Measurements from ENCODE around the gene SLC2A13.
"Not testable (repeated sequence)": the region's sequence is repeated elsewhere in the genome, so short reads cannot be mapped to it uniquely, and the experiment has no call there.

SLC2A13 gene

DNA sequence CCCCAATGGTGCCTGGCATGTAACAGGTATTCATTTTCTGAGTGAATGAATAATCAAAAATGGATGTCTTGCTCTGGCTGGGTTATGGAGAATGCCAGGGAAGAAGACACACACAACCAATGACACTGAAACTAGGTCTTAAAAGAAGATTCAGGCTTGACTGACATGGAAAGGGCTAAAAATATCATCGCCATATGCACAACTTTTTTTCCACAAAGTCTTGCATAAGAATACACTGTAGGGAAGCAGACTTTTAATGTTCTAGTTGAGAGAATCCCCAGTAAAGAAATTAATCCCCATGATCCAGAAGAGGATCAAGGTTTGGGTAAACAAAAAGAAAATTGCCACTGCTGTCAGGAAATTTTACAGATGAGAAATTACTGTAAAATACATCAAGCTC is 116.4 kb downstream of the SLC2A13 start:
- no peak for DNase-seq

GRCh38 chr12:39988574-39988973 is 117.3 kb downstream of the SLC2A13 start:
- no peak for DNase-seq

DNA sequence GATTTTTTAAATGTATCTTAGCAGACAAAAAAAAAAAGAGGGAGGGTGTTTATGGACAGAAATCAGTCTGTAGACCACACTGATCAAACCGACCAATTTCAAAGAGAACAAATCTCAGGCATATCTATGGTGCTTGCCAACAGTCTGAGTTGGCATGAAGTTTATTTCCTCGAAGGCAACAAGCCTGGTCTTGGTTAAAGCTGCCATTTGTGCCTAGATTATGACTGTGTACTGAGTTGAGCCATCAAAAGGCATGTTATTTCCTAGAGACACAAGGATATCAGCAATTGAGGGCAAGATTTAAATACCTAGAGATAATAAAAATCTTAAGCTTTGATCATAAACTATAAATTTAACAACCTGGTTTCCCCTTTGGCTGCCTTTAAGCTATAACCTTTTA is 119.2 kb downstream of the SLC2A13 start:
- no peak for DNase-seq

- DNase-seq, result no peak
Measured at GRCh38 chr12:39984670-39985069, 121.2 kb downstream of the SLC2A13 start.

GRCh38 chr12:39975374-39975918 is 130.4 kb downstream of the SLC2A13 start:
- DNase-seq, result no peak

DNA sequence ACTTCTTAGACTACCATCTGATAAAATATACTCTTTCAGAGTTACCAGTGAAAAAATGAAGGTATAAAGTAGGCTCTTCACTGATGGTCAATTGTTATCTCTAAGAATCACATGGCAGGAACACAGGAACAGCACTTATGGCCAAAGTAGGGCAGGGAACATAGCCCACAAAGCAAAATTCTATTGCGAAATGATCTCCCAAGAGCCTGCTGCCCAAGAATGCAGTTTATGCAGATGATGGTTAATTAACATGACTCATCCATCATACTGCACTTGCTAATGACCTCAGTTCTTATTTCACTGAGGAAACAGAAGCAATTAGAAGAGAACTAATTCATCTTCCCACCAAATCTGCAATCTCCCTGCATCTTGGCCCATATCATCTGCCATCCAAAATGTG is 133.8 kb downstream of the SLC2A13 start:
- no peak for DNase-seq

GRCh38 chr12:39971348-39971747 is 134.5 kb downstream of the SLC2A13 start:
- no peak for DNase-seq

DNA sequence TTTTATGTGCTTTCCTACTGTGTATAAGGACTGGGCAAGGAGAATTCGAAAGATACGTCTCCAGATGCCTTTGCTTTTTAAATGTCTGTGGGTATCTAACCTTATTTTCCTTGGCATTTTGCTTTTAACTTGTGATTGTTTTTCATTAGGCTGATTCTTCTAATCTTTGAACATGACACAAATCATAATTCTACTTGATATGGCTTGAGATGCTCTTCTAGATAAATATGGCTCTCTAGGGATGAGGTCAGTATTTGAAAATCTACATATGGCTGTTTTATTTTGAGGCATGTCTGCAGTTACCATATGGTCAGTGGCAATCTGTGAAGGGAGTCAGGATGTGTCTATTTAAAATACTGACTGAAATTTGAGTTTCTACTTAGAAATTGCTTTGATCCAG is 139.2 kb downstream of the SLC2A13 start:
- no peak for DNase-seq

DNA sequence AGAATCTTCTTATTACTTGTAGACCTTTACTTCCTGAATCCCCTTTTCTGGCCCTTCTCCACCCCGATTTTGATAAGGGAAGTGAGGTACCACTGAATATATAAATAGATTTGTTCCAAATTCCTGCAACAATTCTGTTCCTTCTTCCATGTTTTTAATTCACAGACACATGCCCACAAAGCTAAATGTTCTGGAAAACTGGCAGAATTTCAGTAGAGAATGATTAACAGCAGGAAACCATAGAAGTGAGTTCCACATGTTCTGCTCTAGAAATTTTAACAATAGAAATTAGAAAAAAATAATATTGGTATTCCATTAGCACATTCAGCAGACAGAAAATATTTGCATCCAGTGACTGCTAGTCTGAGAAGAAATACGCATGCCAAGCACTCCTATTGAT is 139.6 kb downstream of the SLC2A13 start:
- DNase-seq, result no peak

- no peak for DNase-seq
Measured at GRCh38 chr12:39959467-39959866, 146.4 kb downstream of the SLC2A13 start.

GRCh38 chr12:39959031-39959430 is 146.8 kb downstream of the SLC2A13 start:
- DNase-seq, result no peak

- DNase-seq, result no peak
Measured at GRCh38 chr12:39958377-39958776, 147.5 kb downstream of the SLC2A13 start.

DNA sequence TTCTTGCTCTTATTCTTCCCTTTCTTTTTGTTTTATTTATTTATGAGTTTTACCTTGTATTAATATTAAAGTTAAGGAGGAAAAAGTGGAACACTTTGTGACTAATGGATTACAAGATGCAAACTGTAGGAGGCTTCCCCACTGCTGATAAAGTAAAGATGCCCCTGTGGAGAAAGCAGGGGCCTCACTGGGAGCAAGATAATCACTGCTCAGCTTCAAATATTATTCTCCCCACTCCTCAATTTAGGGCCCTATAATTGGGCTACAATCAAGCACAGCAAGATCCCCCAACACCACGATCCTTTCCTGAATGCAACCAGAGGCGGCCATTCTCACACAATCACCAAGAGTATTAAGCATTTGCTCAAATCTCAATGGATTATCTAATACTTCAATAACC is 149.2 kb downstream of the SLC2A13 start:
- no peak for DNase-seq

DNA sequence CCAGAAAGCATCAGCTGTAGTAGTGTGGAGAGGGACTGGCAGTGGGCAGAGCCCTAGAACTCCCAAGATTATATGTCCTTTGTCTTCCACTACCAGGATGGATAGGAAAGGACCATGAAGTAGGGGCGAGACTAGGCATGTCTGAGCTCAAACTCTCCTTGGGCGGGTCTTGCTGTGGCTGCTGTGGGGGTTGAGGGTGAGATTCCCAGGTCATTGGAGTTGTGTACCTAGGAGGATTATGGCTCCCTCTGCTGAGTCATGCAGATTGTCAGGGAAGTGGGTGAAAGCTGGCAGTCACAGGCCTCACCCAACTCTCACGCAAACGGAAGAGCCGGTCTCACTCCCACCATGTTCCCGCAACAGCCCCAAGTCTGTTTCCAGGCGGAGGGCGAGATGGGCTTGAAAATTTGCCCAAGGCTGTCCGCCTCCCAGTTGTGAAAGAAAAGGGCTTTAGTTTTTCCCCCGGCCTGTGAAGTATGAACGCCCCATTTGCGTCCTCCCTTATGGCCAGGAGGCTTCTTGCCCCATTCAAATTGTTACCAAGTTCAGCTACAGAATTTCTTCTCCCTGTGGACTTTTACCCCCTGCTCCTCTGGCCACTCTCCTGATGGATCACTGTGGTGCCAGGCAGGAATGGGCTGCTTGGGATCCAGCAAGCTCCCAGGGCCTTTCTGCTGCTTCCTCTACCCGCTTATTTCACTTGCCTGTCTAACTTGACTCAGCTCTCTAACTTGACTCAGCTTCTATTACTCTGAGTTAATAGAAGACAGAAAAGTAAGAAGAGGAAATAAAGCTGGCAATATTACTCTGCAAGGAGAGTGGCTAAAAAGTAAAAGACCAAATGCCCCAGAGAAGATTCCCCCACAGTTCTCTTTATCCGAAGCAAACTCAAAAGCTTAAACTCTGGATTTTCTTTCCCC is 159.3 kb downstream of the SLC2A13 start:
- DNase-seq, result no peak

GRCh38 chr12:39937119-39937518 is 168.8 kb downstream of the SLC2A13 start:
- DNase-seq, result no peak

- DNase-seq, result no peak
Measured at GRCh38 chr12:39935839-39936238, 170.0 kb downstream of the SLC2A13 start.

- no peak for DNase-seq
Measured at GRCh38 chr12:39935275-39935674, 170.6 kb downstream of the SLC2A13 start.

- DNase-seq, result no peak
Measured at GRCh38 chr12:39931857-39932256, 174.0 kb downstream of the SLC2A13 start.

DNA sequence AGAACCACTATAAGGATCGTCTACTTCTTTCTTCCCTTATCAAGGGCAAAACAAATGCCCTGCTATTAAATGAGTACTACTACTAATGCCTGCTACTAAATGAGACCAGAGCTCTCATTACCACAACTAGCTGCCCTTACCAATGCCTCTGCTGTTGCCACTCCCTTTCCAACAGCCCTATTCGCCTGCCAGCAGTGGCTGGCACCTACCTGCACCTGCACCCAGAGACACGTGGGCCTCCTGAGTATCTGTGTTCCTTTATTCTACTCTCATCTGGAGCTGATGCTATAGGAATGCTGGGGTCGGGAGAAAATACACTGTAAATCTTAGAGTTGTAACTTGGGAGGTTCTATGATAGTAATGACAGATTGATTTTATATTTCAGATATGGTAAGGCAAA is 174.7 kb downstream of the SLC2A13 start:
- no peak for DNase-seq

DNA sequence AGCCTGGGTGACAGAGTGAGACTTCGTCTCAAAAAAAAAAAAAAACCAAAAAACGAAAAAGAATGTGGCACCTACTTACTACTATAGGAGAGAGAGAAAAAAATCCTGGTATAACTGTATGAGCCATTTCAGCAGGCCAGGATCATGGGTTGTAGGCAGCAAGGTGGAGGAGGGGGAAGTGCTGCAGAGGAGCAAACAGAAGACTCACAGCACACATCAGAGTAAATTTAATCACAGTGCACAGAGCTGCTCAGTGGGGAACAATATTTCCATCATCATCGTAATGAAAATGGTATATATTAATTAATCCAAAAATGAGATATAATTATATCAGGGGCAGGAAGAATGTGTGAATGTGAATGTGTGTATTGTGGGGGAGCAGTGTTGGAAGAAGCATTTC is 175.8 kb downstream of the SLC2A13 start:
- no peak for DNase-seq

DNA sequence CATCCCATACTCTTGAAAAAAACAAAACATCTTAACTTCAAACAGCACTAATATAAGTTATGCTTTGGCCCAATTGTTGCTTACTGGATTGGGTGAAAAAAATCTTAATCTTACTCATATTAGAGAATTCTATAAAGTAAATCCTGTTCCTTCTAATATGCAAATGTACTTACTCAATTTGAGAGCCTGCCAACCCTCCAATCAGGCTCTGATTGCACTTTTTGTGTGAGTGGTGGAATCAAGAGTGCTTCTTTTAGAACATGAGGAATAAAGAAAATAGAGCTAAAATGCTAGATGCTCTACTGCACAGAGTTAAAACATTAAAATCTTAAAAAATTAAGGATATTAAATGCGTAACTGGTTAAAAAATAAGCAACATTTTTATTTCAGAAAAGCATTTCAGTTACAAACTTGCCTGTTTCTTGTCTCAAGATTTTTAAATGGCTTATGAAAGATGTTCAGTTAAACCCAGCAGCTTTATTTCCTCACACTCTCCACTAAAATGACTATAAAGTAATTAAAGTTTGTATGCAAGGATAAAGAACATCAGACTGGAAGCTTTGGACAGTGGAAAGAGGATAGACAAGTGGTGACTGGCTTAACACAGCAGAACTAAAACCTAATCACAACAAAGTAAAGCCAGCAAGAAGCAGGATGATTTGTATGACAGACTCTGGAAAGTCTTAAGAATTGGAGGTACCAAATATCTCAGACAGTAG is 177.5 kb downstream of the SLC2A13 start:
- DNase-seq, result no peak

DNA sequence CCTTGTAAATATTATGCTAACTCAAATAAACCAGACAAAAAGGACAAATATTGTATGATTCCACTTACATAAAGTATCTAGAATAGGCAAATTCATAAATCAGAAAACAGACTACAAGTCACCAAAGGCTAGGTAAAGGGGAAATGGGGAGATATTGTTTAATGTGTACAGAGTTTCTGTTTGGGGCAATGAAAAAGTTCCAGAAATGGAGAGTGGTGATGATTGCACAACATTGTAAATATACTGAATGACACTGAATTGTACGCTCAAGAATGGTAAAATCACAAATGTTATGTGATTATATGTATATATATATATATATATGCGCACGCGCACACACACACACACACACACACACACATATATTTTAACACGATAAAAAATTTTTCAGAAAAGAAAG is 182.5 kb downstream of the SLC2A13 start:
- DNase-seq, result no peak

DNA sequence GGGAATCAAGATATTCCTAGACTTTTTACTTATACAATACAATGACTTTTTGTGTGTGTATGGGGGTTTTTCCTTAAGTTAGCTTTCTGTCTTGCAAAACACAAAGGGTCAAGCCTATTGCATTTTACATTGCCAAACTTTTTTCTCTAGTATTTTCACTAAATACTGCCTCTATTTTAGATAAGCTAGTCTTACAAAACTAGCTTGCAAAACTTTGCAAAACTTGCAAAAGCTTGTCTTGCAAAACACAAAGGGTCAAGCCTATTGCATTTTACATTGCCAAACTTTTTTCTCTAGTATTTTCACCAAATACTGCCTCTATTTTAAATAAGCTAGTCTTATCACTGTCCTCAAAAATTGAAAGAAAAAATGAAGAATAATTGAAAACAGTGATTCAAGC is 183.3 kb downstream of the SLC2A13 start:
- DNase-seq, result not testable (repeated sequence)

DNA sequence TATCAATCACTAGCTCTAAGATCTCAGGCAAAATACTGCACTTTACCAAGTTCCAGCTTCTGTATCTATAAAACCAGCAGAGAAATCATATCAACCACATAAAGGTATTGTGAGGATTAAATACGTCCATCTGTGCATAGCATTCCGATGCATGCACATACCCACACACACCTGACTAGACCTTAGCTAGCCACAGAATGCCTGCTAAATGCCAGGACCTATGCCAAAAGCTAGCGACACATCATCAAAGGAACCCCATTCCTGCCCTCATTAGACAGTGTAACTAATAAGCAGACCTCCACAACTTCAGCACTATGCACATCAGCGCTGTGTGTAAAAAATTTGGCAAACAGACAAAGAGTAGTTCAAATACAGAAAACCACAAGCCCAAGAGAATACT is 185.2 kb downstream of the SLC2A13 start:
- DNase-seq, result no peak

Data from CD4-positive, alpha-beta T cell treated with Interleukin-15 for 1 hour (primary cell).